Measurements from ENCODE around the gene CHRM2.

CHRM2 gene

GRCh38 chr7:137000621-137001020, 132.2 kb downstream of the CHRM2 start:
- ChIA-PET CTCF (no interaction called here), POLR2A (no interaction called here)
- no peak for TF ChIP-seq FOXM1 (IDR thresholded peaks at IDR 0.05; ENCODE audit: borderline replicate concordance)
- no peak for DNase-seq (ENCODE audit: extremely low spot score)

- DNase-seq (ENCODE audit: extremely low spot score): no peak
- TF ChIP-seq L3MBTL2 (conservative IDR thresholded peaks at IDR 0.05) (no peak), PKNOX1 (IDR thresholded peaks at IDR 0.05) (no peak), HDGF (IDR thresholded peaks at IDR 0.05; ENCODE audit: borderline replicate concordance) (no peak), ZNF384 (IDR thresholded peaks at IDR 0.05) (no peak), CTBP1 (IDR thresholded peaks at IDR 0.05; ENCODE audit: borderline replicate concordance) (no peak), FOXA1 (IDR thresholded peaks at IDR 0.05) (no peak), ELF4 (IDR thresholded peaks at IDR 0.05) (no peak), BHLHE40 (IDR thresholded peaks at IDR 0.05; ENCODE audit: borderline replicate concordance) (no peak), SP1 (IDR thresholded peaks at IDR 0.05) (no peak), ARNT (IDR thresholded peaks at IDR 0.05) (no peak), TARDBP (IDR thresholded peaks at IDR 0.05) (no peak), FOXM1 (IDR thresholded peaks at IDR 0.05; ENCODE audit: borderline replicate concordance) (no peak), FOXK2 (IDR thresholded peaks at IDR 0.05) (no peak), SUZ12 (IDR thresholded peaks at IDR 0.05) (no peak)
- CTCF ChIA-PET: no interaction called here
- POLR2A ChIA-PET: no interaction called here
These were observed 132.6 kb downstream of the CHRM2 start for GRCh38 chr7:137001041-137001440.

- TF ChIP-seq ZNF384 (IDR thresholded peaks at IDR 0.05): no peak
- TF ChIP-seq BHLHE40 (IDR thresholded peaks at IDR 0.05; ENCODE audit: borderline replicate concordance): no peak
- no peak for TF ChIP-seq FOXK2 (IDR thresholded peaks at IDR 0.05)
- TF ChIP-seq LEF1 (IDR thresholded peaks at IDR 0.05; ENCODE audit: borderline replicate concordance): no peak
- TF ChIP-seq ARNT (IDR thresholded peaks at IDR 0.05): no peak
- TF ChIP-seq FOXA1 (IDR thresholded peaks at IDR 0.05): no peak
- no peak for TF ChIP-seq FOXM1 (IDR thresholded peaks at IDR 0.05; ENCODE audit: borderline replicate concordance)
- no peak for TF ChIP-seq SUZ12 (IDR thresholded peaks at IDR 0.05)
- no peak for TF ChIP-seq SP1 (IDR thresholded peaks at IDR 0.05)
- TF ChIP-seq NFRKB (IDR thresholded peaks at IDR 0.05): no peak
- TF ChIP-seq ELF4 (IDR thresholded peaks at IDR 0.05): no peak
- no peak for TF ChIP-seq PKNOX1 (IDR thresholded peaks at IDR 0.05)
- TF ChIP-seq CTBP1 (IDR thresholded peaks at IDR 0.05; ENCODE audit: borderline replicate concordance): no peak
- TF ChIP-seq HDGF (IDR thresholded peaks at IDR 0.05; ENCODE audit: borderline replicate concordance): no peak
- no peak for TF ChIP-seq L3MBTL2 (conservative IDR thresholded peaks at IDR 0.05)
- DNase-seq (ENCODE audit: extremely low spot score): no peak
These were observed 133.0 kb downstream of the CHRM2 start for GRCh38 chr7:137001478-137001877.

GRCh38 chr7:137003086-137003485, 134.6 kb downstream of the CHRM2 start:
- no peak for DNase-seq (ENCODE audit: extremely low spot score)
- POLR2A ChIA-PET: no interaction called here
- TF ChIP-seq ZNF384 (IDR thresholded peaks at IDR 0.05) (no peak), TARDBP (IDR thresholded peaks at IDR 0.05) (no peak), HDGF (IDR thresholded peaks at IDR 0.05; ENCODE audit: borderline replicate concordance) (no peak), ELF4 (IDR thresholded peaks at IDR 0.05) (no peak), BHLHE40 (IDR thresholded peaks at IDR 0.05; ENCODE audit: borderline replicate concordance) (no peak), FOXK2 (IDR thresholded peaks at IDR 0.05) (no peak), PKNOX1 (IDR thresholded peaks at IDR 0.05) (no peak), CTBP1 (IDR thresholded peaks at IDR 0.05; ENCODE audit: borderline replicate concordance) (no peak), SUZ12 (IDR thresholded peaks at IDR 0.05) (no peak), LEF1 (IDR thresholded peaks at IDR 0.05; ENCODE audit: borderline replicate concordance) (no peak), NFRKB (IDR thresholded peaks at IDR 0.05) (no peak), L3MBTL2 (conservative IDR thresholded peaks at IDR 0.05) (no peak), FOXM1 (IDR thresholded peaks at IDR 0.05; ENCODE audit: borderline replicate concordance) (no peak), FOXA1 (IDR thresholded peaks at IDR 0.05) (no peak), SP1 (IDR thresholded peaks at IDR 0.05) (no peak), ARNT (IDR thresholded peaks at IDR 0.05) (no peak)
- CTCF ChIA-PET: no interaction called here

More at GRCh38 chr7:137001478-137001877, 133.0 kb downstream of the CHRM2 start:
- ChIA-PET POLR2A (no interaction called here), CTCF (no interaction called here)

GRCh38 chr7:137003566-137003965, 135.1 kb downstream of the CHRM2 start:
- CTCF ChIA-PET: no interaction called here
- POLR2A ChIA-PET: no interaction called here
- no peak for DNase-seq (ENCODE audit: extremely low spot score)
- TF ChIP-seq PKNOX1 (IDR thresholded peaks at IDR 0.05) (no peak), BHLHE40 (IDR thresholded peaks at IDR 0.05; ENCODE audit: borderline replicate concordance) (no peak), HDGF (IDR thresholded peaks at IDR 0.05; ENCODE audit: borderline replicate concordance) (no peak)

- TF ChIP-seq FOXM1 (IDR thresholded peaks at IDR 0.05; ENCODE audit: borderline replicate concordance) (no peak), LEF1 (IDR thresholded peaks at IDR 0.05; ENCODE audit: borderline replicate concordance) (no peak), L3MBTL2 (conservative IDR thresholded peaks at IDR 0.05) (no peak), BHLHE40 (IDR thresholded peaks at IDR 0.05; ENCODE audit: borderline replicate concordance) (no peak), FOXK2 (IDR thresholded peaks at IDR 0.05) (no peak), SUZ12 (IDR thresholded peaks at IDR 0.05) (no peak), PKNOX1 (IDR thresholded peaks at IDR 0.05) (no peak), NFRKB (IDR thresholded peaks at IDR 0.05) (no peak), ARNT (IDR thresholded peaks at IDR 0.05) (no peak)
- ChIA-PET CTCF (no interaction called here), POLR2A (no interaction called here)
- DNase-seq (ENCODE audit: extremely low spot score): no peak
These were observed 137.4 kb downstream of the CHRM2 start for GRCh38 chr7:137005873-137006272.
